ENCODE data around the gene GCNA. TPM values are rescaled to one million over a fixed set of nuclear protein-coding genes. Genes with fewer than 3 reads are reported as not detected.
"Not testable (repeated sequence)": the region's sequence is repeated elsewhere in the genome, so short reads cannot be mapped to it uniquely, and the experiment has no call there.

The GCNA gene
- total RNA-seq, 2 experiments from 2014 or later: 2.1 to 4.2 TPM

GRCh38 chrX:71660562-71661416 lies 82.6 kb downstream of the GCNA start:
- DNase-seq (ENCODE audit: low spot score): no peak
- intact Hi-C loops (cut with micrococcal nuclease; ENCODE audit: unreplicated experiment): no loop called here
- Histone ChIP-seq H3K9me2 (ENCODE audit: insufficient read depth, low read length) (no peaks in the 10 kb centered on the region), H3K79me2 (ENCODE audit: insufficient read depth, low read depth, low read length) (no peaks in the 10 kb centered on the region), H2AFZ (ENCODE audit: low read length) (no peak overlapping the region), H3K4me3 (ENCODE audit: low read depth, low read length, poor library complexity, severe bottlenecking) (no peak overlapping the region), H3K4me1 (ENCODE audit: insufficient read depth, low read length, poor library complexity, severe bottlenecking) (no peaks in the 10 kb centered on the region), H3K27ac (ENCODE audit: low read depth, low read length, poor library complexity, severe bottlenecking) (no peak overlapping the region), H3K4me2 (ENCODE audit: low read length) (no peak overlapping the region), H3K36me3 (ENCODE audit: insufficient read depth, low read length) (no peaks in the 10 kb centered on the region), H4K20me1 (ENCODE audit: insufficient read depth, low read length) (no peaks in the 10 kb centered on the region), H3K9me3 (ENCODE audit: low read length) (no peaks in the 10 kb centered on the region)
- TF ChIP-seq CTCF (conservative IDR thresholded peaks at IDR 0.05; ENCODE audit: low read length): no peak
- no peak for TF ChIP-seq EZH2phosphoT487 (IDR thresholded peaks at IDR 0.05; ENCODE audit: borderline replicate concordance, low read depth, low read length)
- CTCF ChIA-PET (ENCODE audit: unreplicated experiment): no interaction called here
- no TSS peak for BruUV-seq (replicated peaks)
- POLR2A ChIA-PET: no interaction called here

GRCh38 chrX:71661919-71662318 lies 83.7 kb downstream of the GCNA start:
- H3K36me3 ChIP-seq (ENCODE audit: insufficient read depth, low read length): no peaks in the 10 kb centered on the region
- H3K4me1 ChIP-seq (ENCODE audit: insufficient read depth, low read length, poor library complexity, severe bottlenecking): no peaks in the 10 kb centered on the region
- no peak for TF ChIP-seq CTCF (conservative IDR thresholded peaks at IDR 0.05; ENCODE audit: low read length)
- no peak for TF ChIP-seq EZH2phosphoT487 (IDR thresholded peaks at IDR 0.05; ENCODE audit: borderline replicate concordance, low read depth, low read length)
- intact Hi-C loops (cut with micrococcal nuclease; ENCODE audit: unreplicated experiment): no loop called here
- H3K79me2 ChIP-seq (ENCODE audit: insufficient read depth, low read depth, low read length): no peaks in the 10 kb centered on the region
- no peaks in the 10 kb centered on the region for H4K20me1 ChIP-seq (ENCODE audit: insufficient read depth, low read length)
- CTCF ChIA-PET (ENCODE audit: unreplicated experiment): no interaction called here
- no peak for DNase-seq (ENCODE audit: low spot score)
- H3K9me2 ChIP-seq (ENCODE audit: insufficient read depth, low read length): no peaks in the 10 kb centered on the region
- H3K4me3 ChIP-seq (ENCODE audit: low read depth, low read length, poor library complexity, severe bottlenecking): no peak overlapping the region
- H3K27ac ChIP-seq (ENCODE audit: low read depth, low read length, poor library complexity, severe bottlenecking): no peak overlapping the region
- no TSS peak for BruUV-seq (replicated peaks)
- no peaks in the 10 kb centered on the region for H3K9me3 ChIP-seq (ENCODE audit: low read length)
- H3K4me2 ChIP-seq (ENCODE audit: low read length): no peak overlapping the region
- POLR2A ChIA-PET: no interaction called here
- no peak overlapping the region for H2AFZ ChIP-seq (ENCODE audit: low read length)

GRCh38 chrX:71662654-71663053 lies 84.4 kb downstream of the GCNA start:
- H3K4me2 ChIP-seq (ENCODE audit: low read length); CTCF ChIA-PET (ENCODE audit: unreplicated experiment); H3K36me3 ChIP-seq (ENCODE audit: insufficient read depth, low read length); intact Hi-C loops (cut with micrococcal nuclease; ENCODE audit: unreplicated experiment); H4K20me1 ChIP-seq (ENCODE audit: insufficient read depth, low read length); H3K79me2 ChIP-seq (ENCODE audit: insufficient read depth, low read depth, low read length); H3K4me1 ChIP-seq (ENCODE audit: insufficient read depth, low read length, poor library complexity, severe bottlenecking); BruUV-seq (replicated peaks); POLR2A ChIA-PET; DNase-seq (ENCODE audit: low spot score); H3K9me3 ChIP-seq (ENCODE audit: low read length); H2AFZ ChIP-seq (ENCODE audit: low read length); H3K4me3 ChIP-seq (ENCODE audit: low read depth, low read length, poor library complexity, severe bottlenecking); H3K27ac ChIP-seq (ENCODE audit: low read depth, low read length, poor library complexity, severe bottlenecking); H3K9me2 ChIP-seq (ENCODE audit: insufficient read depth, low read length): not testable (repeated sequence)

Other genes with a start within 250 kb of the GCNA start
- gene TAF1, start 212.1 kb upstream of the GCNA start, total RNA-seq (2014; rRNA removed; shearing (Covaris generic)): 30.2 and 50.8 TPM in 2 replicates
- gene TAF1, start 212.1 kb upstream of the GCNA start, total RNA-seq (2022): 48.2 and 52.2 TPM in 2 replicates
- gene OGT, start 45.3 kb upstream of the GCNA start, total RNA-seq (2014; rRNA removed; shearing (Covaris generic)): 160 and 185 TPM in 2 replicates
- gene OGT, start 45.3 kb upstream of the GCNA start, total RNA-seq (2022): 291 and 387 TPM in 2 replicates
- gene CXCR3, start 40.1 kb downstream of the GCNA start, total RNA-seq (2014; rRNA removed; shearing (Covaris generic)): not detected in 2 replicates
- not detected in 2 replicates for gene CXCR3, start 40.1 kb downstream of the GCNA start, total RNA-seq (2022)
- not detected in 2 replicates for gene CXorf49, start 139.8 kb downstream of the GCNA start, total RNA-seq (2014; rRNA removed; shearing (Covaris generic))
- gene CXorf49, start 139.8 kb downstream of the GCNA start, total RNA-seq (2022): not detected in 2 replicates
- not detected in 2 replicates for gene CXorf49B, start 184.9 kb downstream of the GCNA start, total RNA-seq (2014; rRNA removed; shearing (Covaris generic))
- not detected in 2 replicates for gene CXorf49B, start 184.9 kb downstream of the GCNA start, total RNA-seq (2022)